ENCODE measurements around the gene ABCA2.

DNA sequence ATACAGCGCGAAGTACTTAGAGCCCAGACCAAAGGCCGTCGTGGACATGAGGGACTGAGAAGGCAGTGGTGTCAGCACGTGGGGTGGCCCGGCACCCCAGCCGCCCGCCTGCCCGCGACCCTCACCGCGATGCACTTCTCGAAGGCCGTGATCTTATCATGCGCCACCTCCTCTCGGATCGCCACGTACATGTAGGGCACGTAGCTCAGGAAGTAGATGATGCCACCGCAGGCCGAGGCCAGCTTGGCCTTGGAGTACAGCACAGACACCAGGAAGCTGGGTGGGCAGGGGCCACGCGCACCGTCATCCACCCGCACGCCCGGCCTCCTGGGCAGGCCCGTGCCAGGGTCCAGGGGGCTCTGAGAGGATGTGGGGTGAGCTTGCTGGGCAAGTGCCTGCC, 11.0 kb downstream of the ABCA2 start:
- TF ChIP-seq ZNF114 (CRISPR knock-in tag; IDR thresholded peaks at IDR 0.05) (no peak), EZH2 (IDR thresholded peaks at IDR 0.05; ENCODE audit: low read depth, unreplicated experiment) (no peak), CREB1 (CRISPR knock-in tag; IDR thresholded peaks at IDR 0.05; ENCODE audit: low read depth) (no peak), POLR2AphosphoS5 (IDR thresholded peaks at IDR 0.05; ENCODE audit: low read depth) (no peak), EZH2phosphoT487 (IDR thresholded peaks at IDR 0.05; ENCODE audit: unreplicated experiment) (no peak), ZNF331 (CRISPR knock-in tag; IDR thresholded peaks at IDR 0.05; ENCODE audit: low read depth) (no peak), JUNB (IDR thresholded peaks at IDR 0.05; ENCODE audit: unreplicated experiment) (no peak), STAT1 (IDR thresholded peaks at IDR 0.05; ENCODE audit: unreplicated experiment) (no peak), NANOG (IDR thresholded peaks at IDR 0.05; ENCODE audit: borderline replicate concordance) (no peak)
- TF ChIP-seq, protein P1, sequence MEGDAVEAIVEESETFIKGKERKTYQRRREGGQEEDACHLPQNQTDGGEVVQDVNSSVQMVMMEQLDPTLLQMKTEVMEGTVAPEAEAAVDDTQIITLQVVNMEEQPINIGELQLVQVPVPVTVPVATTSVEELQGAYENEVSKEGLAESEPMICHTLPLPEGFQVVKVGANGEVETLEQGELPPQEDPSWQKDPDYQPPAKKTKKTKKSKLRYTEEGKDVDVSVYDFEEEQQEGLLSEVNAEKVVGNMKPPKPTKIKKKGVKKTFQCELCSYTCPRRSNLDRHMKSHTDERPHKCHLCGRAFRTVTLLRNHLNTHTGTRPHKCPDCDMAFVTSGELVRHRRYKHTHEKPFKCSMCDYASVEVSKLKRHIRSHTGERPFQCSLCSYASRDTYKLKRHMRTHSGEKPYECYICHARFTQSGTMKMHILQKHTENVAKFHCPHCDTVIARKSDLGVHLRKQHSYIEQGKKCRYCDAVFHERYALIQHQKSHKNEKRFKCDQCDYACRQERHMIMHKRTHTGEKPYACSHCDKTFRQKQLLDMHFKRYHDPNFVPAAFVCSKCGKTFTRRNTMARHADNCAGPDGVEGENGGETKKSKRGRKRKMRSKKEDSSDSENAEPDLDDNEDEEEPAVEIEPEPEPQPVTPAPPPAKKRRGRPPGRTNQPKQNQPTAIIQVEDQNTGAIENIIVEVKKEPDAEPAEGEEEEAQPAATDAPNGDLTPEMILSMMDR (conservative IDR thresholded peaks at IDR 0.05; ENCODE audit: low read depth in 2 of 2), result no peak
- TF ChIP-seq, protein P2, sequence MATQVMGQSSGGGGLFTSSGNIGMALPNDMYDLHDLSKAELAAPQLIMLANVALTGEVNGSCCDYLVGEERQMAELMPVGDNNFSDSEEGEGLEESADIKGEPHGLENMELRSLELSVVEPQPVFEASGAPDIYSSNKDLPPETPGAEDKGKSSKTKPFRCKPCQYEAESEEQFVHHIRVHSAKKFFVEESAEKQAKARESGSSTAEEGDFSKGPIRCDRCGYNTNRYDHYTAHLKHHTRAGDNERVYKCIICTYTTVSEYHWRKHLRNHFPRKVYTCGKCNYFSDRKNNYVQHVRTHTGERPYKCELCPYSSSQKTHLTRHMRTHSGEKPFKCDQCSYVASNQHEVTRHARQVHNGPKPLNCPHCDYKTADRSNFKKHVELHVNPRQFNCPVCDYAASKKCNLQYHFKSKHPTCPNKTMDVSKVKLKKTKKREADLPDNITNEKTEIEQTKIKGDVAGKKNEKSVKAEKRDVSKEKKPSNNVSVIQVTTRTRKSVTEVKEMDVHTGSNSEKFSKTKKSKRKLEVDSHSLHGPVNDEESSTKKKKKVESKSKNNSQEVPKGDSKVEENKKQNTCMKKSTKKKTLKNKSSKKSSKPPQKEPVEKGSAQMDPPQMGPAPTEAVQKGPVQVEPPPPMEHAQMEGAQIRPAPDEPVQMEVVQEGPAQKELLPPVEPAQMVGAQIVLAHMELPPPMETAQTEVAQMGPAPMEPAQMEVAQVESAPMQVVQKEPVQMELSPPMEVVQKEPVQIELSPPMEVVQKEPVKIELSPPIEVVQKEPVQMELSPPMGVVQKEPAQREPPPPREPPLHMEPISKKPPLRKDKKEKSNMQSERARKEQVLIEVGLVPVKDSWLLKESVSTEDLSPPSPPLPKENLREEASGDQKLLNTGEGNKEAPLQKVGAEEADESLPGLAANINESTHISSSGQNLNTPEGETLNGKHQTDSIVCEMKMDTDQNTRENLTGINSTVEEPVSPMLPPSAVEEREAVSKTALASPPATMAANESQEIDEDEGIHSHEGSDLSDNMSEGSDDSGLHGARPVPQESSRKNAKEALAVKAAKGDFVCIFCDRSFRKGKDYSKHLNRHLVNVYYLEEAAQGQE (IDR thresholded peaks at IDR 0.05; ENCODE audit: unreplicated experiment), result no peak
- TF ChIP-seq, protein P3, sequence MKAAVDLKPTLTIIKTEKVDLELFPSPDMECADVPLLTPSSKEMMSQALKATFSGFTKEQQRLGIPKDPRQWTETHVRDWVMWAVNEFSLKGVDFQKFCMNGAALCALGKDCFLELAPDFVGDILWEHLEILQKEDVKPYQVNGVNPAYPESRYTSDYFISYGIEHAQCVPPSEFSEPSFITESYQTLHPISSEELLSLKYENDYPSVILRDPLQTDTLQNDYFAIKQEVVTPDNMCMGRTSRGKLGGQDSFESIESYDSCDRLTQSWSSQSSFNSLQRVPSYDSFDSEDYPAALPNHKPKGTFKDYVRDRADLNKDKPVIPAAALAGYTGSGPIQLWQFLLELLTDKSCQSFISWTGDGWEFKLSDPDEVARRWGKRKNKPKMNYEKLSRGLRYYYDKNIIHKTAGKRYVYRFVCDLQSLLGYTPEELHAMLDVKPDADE (IDR thresholded peaks at IDR 0.05), result no peak
- TF ChIP-seq, protein P4, sequence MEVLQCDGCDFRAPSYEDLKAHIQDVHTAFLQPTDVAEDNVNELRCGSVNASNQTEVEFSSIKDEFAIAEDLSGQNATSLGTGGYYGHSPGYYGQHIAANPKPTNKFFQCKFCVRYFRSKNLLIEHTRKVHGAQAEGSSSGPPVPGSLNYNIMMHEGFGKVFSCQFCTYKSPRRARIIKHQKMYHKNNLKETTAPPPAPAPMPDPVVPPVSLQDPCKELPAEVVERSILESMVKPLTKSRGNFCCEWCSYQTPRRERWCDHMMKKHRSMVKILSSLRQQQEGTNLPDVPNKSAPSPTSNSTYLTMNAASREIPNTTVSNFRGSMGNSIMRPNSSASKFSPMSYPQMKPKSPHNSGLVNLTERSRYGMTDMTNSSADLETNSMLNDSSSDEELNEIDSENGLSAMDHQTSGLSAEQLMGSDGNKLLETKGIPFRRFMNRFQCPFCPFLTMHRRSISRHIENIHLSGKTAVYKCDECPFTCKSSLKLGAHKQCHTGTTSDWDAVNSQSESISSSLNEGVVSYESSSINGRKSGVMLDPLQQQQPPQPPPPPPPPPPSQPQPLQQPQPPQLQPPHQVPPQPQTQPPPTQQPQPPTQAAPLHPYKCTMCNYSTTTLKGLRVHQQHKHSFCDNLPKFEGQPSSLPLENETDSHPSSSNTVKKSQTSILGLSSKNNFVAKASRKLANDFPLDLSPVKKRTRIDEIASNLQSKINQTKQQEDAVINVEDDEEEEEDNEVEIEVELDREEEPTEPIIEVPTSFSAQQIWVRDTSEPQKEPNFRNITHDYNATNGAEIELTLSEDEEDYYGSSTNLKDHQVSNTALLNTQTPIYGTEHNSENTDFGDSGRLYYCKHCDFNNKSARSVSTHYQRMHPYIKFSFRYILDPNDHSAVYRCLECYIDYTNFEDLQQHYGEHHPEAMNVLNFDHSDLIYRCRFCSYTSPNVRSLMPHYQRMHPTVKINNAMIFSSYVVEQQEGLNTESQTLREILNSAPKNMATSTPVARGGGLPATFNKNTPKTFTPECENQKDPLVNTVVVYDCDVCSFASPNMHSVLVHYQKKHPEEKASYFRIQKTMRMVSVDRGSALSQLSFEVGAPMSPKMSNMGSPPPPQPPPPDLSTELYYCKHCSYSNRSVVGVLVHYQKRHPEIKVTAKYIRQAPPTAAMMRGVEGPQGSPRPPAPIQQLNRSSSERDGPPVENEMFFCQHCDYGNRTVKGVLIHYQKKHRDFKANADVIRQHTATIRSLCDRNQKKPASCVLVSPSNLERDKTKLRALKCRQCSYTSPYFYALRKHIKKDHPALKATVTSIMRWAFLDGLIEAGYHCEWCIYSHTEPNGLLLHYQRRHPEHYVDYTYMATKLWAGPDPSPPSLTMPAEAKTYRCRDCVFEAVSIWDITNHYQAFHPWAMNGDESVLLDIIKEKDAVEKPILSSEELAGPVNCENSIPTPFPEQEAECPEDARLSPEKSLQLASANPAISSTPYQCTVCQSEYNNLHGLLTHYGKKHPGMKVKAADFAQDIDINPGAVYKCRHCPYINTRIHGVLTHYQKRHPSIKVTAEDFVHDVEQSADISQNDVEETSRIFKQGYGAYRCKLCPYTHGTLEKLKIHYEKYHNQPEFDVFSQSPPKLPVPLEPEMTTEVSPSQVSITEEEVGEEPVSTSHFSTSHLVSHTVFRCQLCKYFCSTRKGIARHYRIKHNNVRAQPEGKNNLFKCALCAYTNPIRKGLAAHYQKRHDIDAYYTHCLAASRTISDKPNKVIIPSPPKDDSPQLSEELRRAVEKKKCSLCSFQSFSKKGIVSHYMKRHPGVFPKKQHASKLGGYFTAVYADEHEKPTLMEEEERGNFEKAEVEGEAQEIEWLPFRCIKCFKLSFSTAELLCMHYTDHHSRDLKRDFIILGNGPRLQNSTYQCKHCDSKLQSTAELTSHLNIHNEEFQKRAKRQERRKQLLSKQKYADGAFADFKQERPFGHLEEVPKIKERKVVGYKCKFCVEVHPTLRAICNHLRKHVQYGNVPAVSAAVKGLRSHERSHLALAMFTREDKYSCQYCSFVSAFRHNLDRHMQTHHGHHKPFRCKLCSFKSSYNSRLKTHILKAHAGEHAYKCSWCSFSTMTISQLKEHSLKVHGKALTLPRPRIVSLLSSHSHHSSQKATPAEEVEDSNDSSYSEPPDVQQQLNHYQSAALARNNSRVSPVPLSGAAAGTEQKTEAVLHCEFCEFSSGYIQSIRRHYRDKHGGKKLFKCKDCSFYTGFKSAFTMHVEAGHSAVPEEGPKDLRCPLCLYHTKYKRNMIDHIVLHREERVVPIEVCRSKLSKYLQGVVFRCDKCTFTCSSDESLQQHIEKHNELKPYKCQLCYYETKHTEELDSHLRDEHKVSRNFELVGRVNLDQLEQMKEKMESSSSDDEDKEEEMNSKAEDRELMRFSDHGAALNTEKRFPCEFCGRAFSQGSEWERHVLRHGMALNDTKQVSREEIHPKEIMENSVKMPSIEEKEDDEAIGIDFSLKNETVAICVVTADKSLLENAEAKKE (CRISPR knock-in tag; IDR thresholded peaks at IDR 0.05), result no peak
